IPS-15b (cell line): ENCODE measurements around the gene FBXO17.

Source experiments
- H3K27me3 ChIP-seq: one replicate; pipeline ENCODE4 v1.6.1; 2013; ENCODE audit warnings: low read length; ENCODE audit not compliant: control insufficient read depth, insufficient read depth
- H3K36me3 ChIP-seq: one replicate; pipeline ENCODE4 v1.6.1; 2013; ENCODE audit warnings: low read length; ENCODE audit not compliant: control insufficient read depth, insufficient read depth
- H3K4me1 ChIP-seq: one replicate; pipeline ENCODE4 v1.6.1; 2013; ENCODE audit warnings: mild to moderate bottlenecking, low read length; ENCODE audit not compliant: control insufficient read depth, insufficient read depth
- H3K4me3 ChIP-seq: one replicate; pipeline ENCODE4 v1.5.1; 2013; ENCODE audit warnings: low read depth, low read length
- H3K9ac ChIP-seq: one replicate; pipeline ENCODE4 v1.6.1; 2013; ENCODE audit warnings: low read depth, mild to moderate bottlenecking, low read length
- H3K9me3 ChIP-seq: one replicate; pipeline ENCODE4 v1.6.1; 2013; ENCODE audit warnings: mild to moderate bottlenecking, low read length; ENCODE audit not compliant: control insufficient read depth, insufficient read depth

FBXO17 gene

GRCh38 chr19:38919837-38920601, 55.5 kb downstream of the FBXO17 start:
- Histone ChIP-seq H3K4me3 (no peak overlapping the region), H3K9ac (no peak overlapping the region), H3K9me3 (no peaks in the 10 kb centered on the region), H3K36me3 (peaks cover 22% of the 10 kb centered on the region), H3K4me1 (no peaks in the 10 kb centered on the region), H3K27me3 (no peaks in the 10 kb centered on the region)

- Histone ChIP-seq H3K9ac (no peak overlapping the region), H3K27me3 (no peaks in the 10 kb centered on the region), H3K4me1 (no peaks in the 10 kb centered on the region), H3K9me3 (no peaks in the 10 kb centered on the region), H3K36me3 (peaks cover 12% of the 10 kb centered on the region), H3K4me3 (no peak overlapping the region)
Measured at GRCh38 chr19:38918526-38918925, 57.0 kb downstream of the FBXO17 start.

- H3K27me3 ChIP-seq: no peaks in the 10 kb centered on the region
- no peak overlapping the region for H3K4me3 ChIP-seq
- no peaks in the 10 kb centered on the region for H3K9me3 ChIP-seq
- H3K36me3 ChIP-seq: peaks cover 12% of the 10 kb centered on the region
- no peak overlapping the region for H3K9ac ChIP-seq
- no peaks in the 10 kb centered on the region for H3K4me1 ChIP-seq
Measured at GRCh38 chr19:38917921-38918491, 57.5 kb downstream of the FBXO17 start.

GRCh38 chr19:38917516-38917915, 58.0 kb downstream of the FBXO17 start:
- no peak overlapping the region for H3K9ac ChIP-seq
- H3K36me3 ChIP-seq: peaks cover 10% of the 10 kb centered on the region

GRCh38 chr19:38915329-38916321, 59.9 kb downstream of the FBXO17 start:
- no peaks in the 10 kb centered on the region for H3K4me1 ChIP-seq
- no peaks in the 10 kb centered on the region for H3K9me3 ChIP-seq
- H3K4me3 ChIP-seq: no peak overlapping the region
- no peaks in the 10 kb centered on the region for H3K27me3 ChIP-seq
- H3K36me3 ChIP-seq: peaks cover 6% of the 10 kb centered on the region
- no peak overlapping the region for H3K9ac ChIP-seq

More at GRCh38 chr19:38917516-38917915, 58.0 kb downstream of the FBXO17 start:
- H3K9me3 ChIP-seq: no peaks in the 10 kb centered on the region
- H3K4me1 ChIP-seq: no peaks in the 10 kb centered on the region
- H3K4me3 ChIP-seq: no peak overlapping the region
- H3K27me3 ChIP-seq: no peaks in the 10 kb centered on the region

GRCh38 chr19:38913958-38914357, 61.6 kb downstream of the FBXO17 start:
- Histone ChIP-seq H3K36me3 (no peaks in the 10 kb centered on the region), H3K4me1 (no peaks in the 10 kb centered on the region), H3K9ac (no peak overlapping the region)

GRCh38 chr19:38912600-38913514, 62.7 kb downstream of the FBXO17 start:
- H3K4me3 ChIP-seq: no peak overlapping the region
- H3K27me3 ChIP-seq: no peaks in the 10 kb centered on the region
- no peaks in the 10 kb centered on the region for H3K4me1 ChIP-seq
- H3K36me3 ChIP-seq: no peaks in the 10 kb centered on the region
- no peak overlapping the region for H3K9ac ChIP-seq
- H3K9me3 ChIP-seq: no peaks in the 10 kb centered on the region

More at GRCh38 chr19:38913958-38914357, 61.6 kb downstream of the FBXO17 start:
- no peaks in the 10 kb centered on the region for H3K27me3 ChIP-seq
- H3K4me3 ChIP-seq: no peak overlapping the region
- H3K9me3 ChIP-seq: no peaks in the 10 kb centered on the region

GRCh38 chr19:38911388-38912001, 64.0 kb downstream of the FBXO17 start:
- H3K4me1 ChIP-seq: no peaks in the 10 kb centered on the region
- no peak overlapping the region for H3K4me3 ChIP-seq
- H3K9me3 ChIP-seq: no peaks in the 10 kb centered on the region
- no peaks in the 10 kb centered on the region for H3K27me3 ChIP-seq
- H3K9ac ChIP-seq: no peak overlapping the region
- peaks cover 9% of the 10 kb centered on the region for H3K36me3 ChIP-seq

- peaks cover 13% of the 10 kb centered on the region for H3K36me3 ChIP-seq
- no peaks in the 10 kb centered on the region for H3K4me1 ChIP-seq
- no peaks in the 10 kb centered on the region for H3K27me3 ChIP-seq
- no peaks in the 10 kb centered on the region for H3K9me3 ChIP-seq
- H3K4me3 ChIP-seq: no peak overlapping the region
- H3K9ac ChIP-seq: no peak overlapping the region
Measured at GRCh38 chr19:38910488-38910887, 65.1 kb downstream of the FBXO17 start.

GRCh38 chr19:38908911-38909310, 66.6 kb downstream of the FBXO17 start:
- no peak overlapping the region for H3K4me3 ChIP-seq
- no peaks in the 10 kb centered on the region for H3K9me3 ChIP-seq
- no peaks in the 10 kb centered on the region for H3K4me1 ChIP-seq
- peaks cover 23% of the 10 kb centered on the region for H3K36me3 ChIP-seq
- no peaks in the 10 kb centered on the region for H3K27me3 ChIP-seq
- H3K9ac ChIP-seq: no peak overlapping the region
